HG02938 (cell line): ENCODE measurements around the gene SLC38A11.

Experiments
- ATAC-seq: cut with Tn5 transposase; IDR thresholded peaks from one replicate; pipeline ENCODE4 v1.9.1; 2021; ENCODE audit warnings: mild to moderate bottlenecking, moderate library complexity; ENCODE audit not compliant: unreplicated experiment

The SLC38A11 gene

GRCh38 chr2:164974221-164974620 is 18.9 kb upstream of the SLC38A11 start:
- no peak for ATAC-seq

- ATAC-seq = no peak
Observed at GRCh38 chr2:164972216-164972615, 16.9 kb upstream of the SLC38A11 start.

- no peak for ATAC-seq
Observed at GRCh38 chr2:164969909-164970690, 14.8 kb upstream of the SLC38A11 start.

GRCh38 chr2:164967781-164968228 is 12.5 kb upstream of the SLC38A11 start:
- ATAC-seq = no peak

GRCh38 chr2:164967361-164967760 is 12.0 kb upstream of the SLC38A11 start:
- ATAC-seq = no peak

GRCh38 chr2:164964700-164965099 is 9.4 kb upstream of the SLC38A11 start:
- ATAC-seq = no peak

- ATAC-seq = no peak
Observed at GRCh38 chr2:164960159-164960558, 4.8 kb upstream of the SLC38A11 start.

GRCh38 chr2:164954186-164954585 is 1.1 kb downstream of the SLC38A11 start:
- no peak for ATAC-seq

GRCh38 chr2:164953279-164953678 is 2.0 kb downstream of the SLC38A11 start:
- no peak for ATAC-seq

- no peak for ATAC-seq
Observed at GRCh38 chr2:164952057-164952702, 3.1 kb downstream of the SLC38A11 start.

GRCh38 chr2:164948540-164948939 is 6.8 kb downstream of the SLC38A11 start:
- ATAC-seq = no peak

- no peak for ATAC-seq
Observed at GRCh38 chr2:164947281-164947680, 8.0 kb downstream of the SLC38A11 start.

GRCh38 chr2:164943289-164943688 is 12.0 kb downstream of the SLC38A11 start:
- no peak for ATAC-seq

- ATAC-seq = no peak
Observed at GRCh38 chr2:164937864-164938401, 17.4 kb downstream of the SLC38A11 start.

GRCh38 chr2:164935118-164936101 is 19.9 kb downstream of the SLC38A11 start:
- no peak for ATAC-seq

- no peak for ATAC-seq
Observed at GRCh38 chr2:164934401-164935117, 20.8 kb downstream of the SLC38A11 start.

GRCh38 chr2:164933671-164934189 is 21.6 kb downstream of the SLC38A11 start:
- ATAC-seq = no peak

- no peak for ATAC-seq
Observed at GRCh38 chr2:164932377-164932776, 22.9 kb downstream of the SLC38A11 start.

- no peak for ATAC-seq
Observed at GRCh38 chr2:164928101-164928673, 27.1 kb downstream of the SLC38A11 start.

- ATAC-seq = no peak
Observed at GRCh38 chr2:164922134-164922533, 33.2 kb downstream of the SLC38A11 start.
